ENCODE measurements around the gene SLC8B1.

- TF ChIP-seq CTCF (IDR thresholded peaks at IDR 0.05) (no peak), ZFX (IDR thresholded peaks at IDR 0.05; ENCODE audit: borderline replicate concordance) (no peak)
Measured at GRCh38 chr12:113284751-113285150, 50.2 kb downstream of the SLC8B1 start.
